H1 (cell line): Measurements from ENCODE around the gene BARX1. TPM values are rescaled to one million over a fixed set of nuclear protein-coding genes. Genes with fewer than 3 reads are reported as not detected.

ENCODE experiments used
- CTCF ChIA-PET: fragments of 300-600 bp; sonication (Branson Sonifier 250); formaldehyde crosslinking; loops from one replicate; lab custom pipeline; 2021; ENCODE audit not compliant: partially characterized antibody; lab: Charles Lee
- POLR2A ChIA-PET: fragments of 300-600 bp; sonication (Branson Sonifier 250); formaldehyde crosslinking; loops from one replicate; lab custom pipeline; 2021; ENCODE audit warnings: inconsistent platforms; ENCODE audit not compliant: partially characterized antibody; lab: Charles Lee
- DNase-seq, 2 experiments: peaks; one replicate each; pipeline versions ENCODE4 v3.0.0 to v3.0.0-alpha.2; 2010 to 2022; ENCODE audit warnings: low spot score in 2 of 2, low read depth in 1 of 2, mixed read lengths in 1 of 2
- FAIRE-seq: peaks from 2 replicates; lab custom pipeline; 2011; peaks lifted over from hg19 to GRCh38; lab: Jason Lieb, UNC
- H2AFZ ChIP-seq: 2 replicates; pipeline ENCODE4 v1.8.1; 2012; ENCODE audit warnings: low read length, inconsistent platforms
- H2AK5ac ChIP-seq: 2 replicates; pipeline ENCODE4 v1.6.1; 2013; ENCODE audit warnings: low read depth, low read length
- H2BK120ac ChIP-seq: replicated peaks from 2 replicates; pipeline ENCODE3; 2013; ENCODE audit warnings: low read depth, low read length, inconsistent platforms
- H2BK12ac ChIP-seq: 2 replicates; pipeline ENCODE4 v1.6.1; 2013; ENCODE audit warnings: low read depth, low read length
- H2BK15ac ChIP-seq: 2 replicates; pipeline ENCODE4 v1.6.1; 2013; ENCODE audit warnings: low read length
- H2BK20ac ChIP-seq: 2 replicates; pipeline ENCODE4 v1.6.1; 2013; ENCODE audit warnings: low read length
- H2BK5ac ChIP-seq: 2 replicates; pipeline ENCODE4 v1.6.1; 2013; ENCODE audit warnings: low read depth, low read length
- H3K14ac ChIP-seq: 2 replicates; pipeline ENCODE4 v1.6.1; 2013; ENCODE audit warnings: inconsistent platforms; ENCODE audit not compliant: insufficient read length
- H3K18ac ChIP-seq: 2 replicates; pipeline ENCODE4 v1.6.1; 2013; ENCODE audit warnings: low read length; ENCODE audit errors: extremely low read depth
- H3K23ac ChIP-seq: 2 replicates; pipeline ENCODE4 v1.6.1; 2013; ENCODE audit warnings: inconsistent platforms; ENCODE audit not compliant: insufficient read length
- H3K23me2 ChIP-seq: 2 replicates; pipeline ENCODE4 v1.6.1; 2013; ENCODE audit warnings: low read depth, low read length
- H3K27ac ChIP-seq: 2 replicates; pipeline ENCODE4 v1.6.1; 2011; ENCODE audit warnings: low read depth, low read length, inconsistent platforms
- H3K27me3 ChIP-seq, 4 experiments: replicated peaks in 1 of 4; 1 replicate in 1 of 4; 2 replicates in 3 of 4; pipeline versions ENCODE4 v1.6.1 to v1.8.1; 2011 to 2013; ENCODE audit warnings: low read length in 3 of 4, mild to moderate bottlenecking in 3 of 4, inconsistent platforms in 2 of 4, mixed read lengths in 2 of 4, moderate library complexity in 1 of 4; ENCODE audit not compliant: control insufficient read depth in 3 of 4, insufficient read depth in 3 of 4; ENCODE audit errors: extremely low read depth in 1 of 4
- H3K36me3 ChIP-seq, 4 experiments: 2 replicates each; pipeline versions ENCODE4 v1.6.1 to v1.8.1; 2011 to 2013; ENCODE audit warnings: mild to moderate bottlenecking in 4 of 4, low read length in 3 of 4, moderate library complexity in 2 of 4, control low read depth in 1 of 4, inconsistent platforms in 1 of 4; ENCODE audit not compliant: insufficient read depth in 4 of 4, control insufficient read depth in 2 of 4
- H3K4ac ChIP-seq: replicated peaks from 2 replicates; pipeline ENCODE3; 2013; ENCODE audit warnings: low read length, low read depth, mixed read lengths, inconsistent platforms; ENCODE audit not compliant: insufficient read length
- H3K4me1 ChIP-seq, 4 experiments: replicated peaks in 1 of 4; 1 replicate in 1 of 4; 2 replicates in 3 of 4; pipeline versions ENCODE4 v1.6.1 to v1.8.1; 2011 to 2013; ENCODE audit warnings: low read length in 3 of 4, inconsistent platforms in 2 of 4, mixed read lengths in 1 of 4; ENCODE audit not compliant: insufficient read depth in 4 of 4, control insufficient read depth in 3 of 4
- H3K4me2 ChIP-seq, 2 experiments: 2 replicates each; pipeline versions ENCODE4 v1.6.1 to v1.8.1; 2011 to 2013; ENCODE audit warnings: low read depth in 2 of 2, low read length in 2 of 2, control low read depth in 1 of 2, inconsistent platforms in 1 of 2, mild to moderate bottlenecking in 1 of 2; ENCODE audit not compliant: insufficient read depth in 1 of 2
- H3K4me3 ChIP-seq, 4 experiments: fragments of 200-600, 300-600 bp in 1 of 4; sonication (generic), shearing (Covaris generic), sonication (Bioruptor Twin) in 1 of 4; 2 replicates each; pipeline versions ENCODE4 v1.5.1 to v1.8.1; 2011 to 2016; ENCODE audit warnings: low read length in 4 of 4, low read depth in 3 of 4, control low read depth in 2 of 4, inconsistent platforms in 2 of 4, mild to moderate bottlenecking in 2 of 4, mixed read lengths in 1 of 4, moderate library complexity in 1 of 4; ENCODE audit not compliant: insufficient read depth in 2 of 4; ENCODE audit errors: extremely low read depth in 1 of 4
- H3K56ac ChIP-seq: replicated peaks from 2 replicates; pipeline ENCODE3; 2013; ENCODE audit warnings: low read depth, mild to moderate bottlenecking, mixed read lengths, low read length, inconsistent platforms; ENCODE audit not compliant: insufficient read length
- H3K79me1 ChIP-seq: 2 replicates; pipeline ENCODE4 v1.6.1; 2013; ENCODE audit warnings: low read depth, low read length, control low read depth
- H3K79me2 ChIP-seq, 2 experiments: 2 replicates each; pipeline versions ENCODE4 v1.6.1 to v1.8.1; 2012 to 2013; ENCODE audit warnings: low read length in 2 of 2, mild to moderate bottlenecking in 2 of 2, inconsistent platforms in 1 of 2; ENCODE audit not compliant: insufficient read depth in 2 of 2, control insufficient read depth in 1 of 2
- H3K9ac ChIP-seq, 4 experiments: replicated peaks in 1 of 4; 1 replicate in 1 of 4; 2 replicates in 3 of 4; pipeline versions ENCODE4 v1.6.1 to v1.8.1; 2011 to 2013; ENCODE audit warnings: low read depth in 3 of 4, low read length in 3 of 4, control low read depth in 2 of 4, mild to moderate bottlenecking in 2 of 4, moderate library complexity in 2 of 4, inconsistent platforms in 1 of 4; ENCODE audit errors: extremely low read depth in 1 of 4
- H3K9me3 ChIP-seq, 2 experiments: 2 replicates each; pipeline versions ENCODE4 v1.6.1 to v1.8.1; 2012 to 2013; ENCODE audit warnings: mild to moderate bottlenecking in 2 of 2, moderate library complexity in 2 of 2, control low read depth in 1 of 2, inconsistent platforms in 1 of 2, low read depth in 1 of 2, low read length in 1 of 2, mixed read lengths in 1 of 2; ENCODE audit not compliant: insufficient read depth in 2 of 2
- H4K20me1 ChIP-seq, 2 experiments: replicated peaks in 1 of 2; 2 replicates each; pipeline versions ENCODE3 to v1.8.1; 2011 to 2013; ENCODE audit warnings: inconsistent platforms in 2 of 2, low read length in 2 of 2, mild to moderate bottlenecking in 1 of 2; ENCODE audit not compliant: insufficient read depth in 2 of 2, control insufficient read depth in 1 of 2
- H4K5ac ChIP-seq: 2 replicates; pipeline ENCODE4 v1.6.1; 2013; ENCODE audit warnings: low read length, low read depth, mixed read lengths, inconsistent platforms; ENCODE audit not compliant: insufficient read length
- H4K8ac ChIP-seq: 2 replicates; pipeline ENCODE4 v1.8.0; 2013; ENCODE audit warnings: mild to moderate bottlenecking, moderate library complexity, low read length, inconsistent platforms; ENCODE audit not compliant: insufficient read depth; ENCODE audit errors: extremely low read depth
- H4K91ac ChIP-seq: replicated peaks from 2 replicates; pipeline ENCODE3; 2013; ENCODE audit warnings: low read length, mixed read lengths, inconsistent platforms; ENCODE audit not compliant: insufficient read length
- ATF3 ChIP-seq: IDR thresholded peaks from 2 replicates; pipeline ENCODE4 v1.6.1; 2011; ENCODE audit warnings: low read depth, mild to moderate bottlenecking, low read length; ENCODE audit not compliant: insufficient read depth
- CBX8 ChIP-seq: fragments of 300-800, 300-1000 bp; sonication (generic); IDR thresholded peaks from 2 replicates; pipeline ENCODE4 v1.7.1; 2016; ENCODE audit warnings: low read depth, low read length, borderline replicate concordance
- KDM1A ChIP-seq: fragments of 200-600, 300-600 bp; sonication (generic); IDR thresholded peaks from 2 replicates; pipeline ENCODE4 v1.7.1; 2016; ENCODE audit warnings: mild to moderate bottlenecking, low read length, borderline replicate concordance
- RNF2 ChIP-seq: fragments of 200-900, 300-1000 bp; sonication (generic); IDR thresholded peaks from 2 replicates; pipeline ENCODE4 v1.7.1; 2016; ENCODE audit warnings: borderline replicate concordance, low read depth, mild to moderate bottlenecking, antibody characterized with exemption, low read length; ENCODE audit not compliant: poor library complexity, severe bottlenecking; ENCODE audit errors: missing control alignments
- SIN3A ChIP-seq, 2 experiments: IDR thresholded peaks in 1 of 2; conservative IDR thresholded peaks in 1 of 2; 2 replicates each; pipeline ENCODE4 v1.6.1; 2011 to 2012; ENCODE audit warnings: low read length in 2 of 2, improper control_type of control experiment in 1 of 2, low read depth in 1 of 2, mild to moderate bottlenecking in 1 of 2
- SIRT6 ChIP-seq: IDR thresholded peaks from one replicate; pipeline ENCODE4 v1.7.1; 2012; ENCODE audit warnings: low read length, inconsistent platforms
- SP2 ChIP-seq: IDR thresholded peaks from 2 replicates; pipeline ENCODE4 v1.6.1; 2012; ENCODE audit warnings: mild to moderate bottlenecking, low read length, inconsistent platforms
- SUZ12 ChIP-seq: fragments of 200-600 bp; sonication (generic); IDR thresholded peaks from 2 replicates; pipeline ENCODE4 v1.6.1; 2012; ENCODE audit warnings: mild to moderate bottlenecking, inconsistent platforms, low read length, moderate library complexity, mixed read lengths
- TCF12 ChIP-seq: IDR thresholded peaks from 2 replicates; pipeline ENCODE4 v1.6.1; 2011; ENCODE audit warnings: low read depth, mild to moderate bottlenecking, low read length
- TEAD4 ChIP-seq: IDR thresholded peaks from 2 replicates; pipeline ENCODE4 v1.6.1; 2012; ENCODE audit warnings: low read depth, low read length, inconsistent platforms, mixed read lengths
- WGBS, 2 experiments: shearing (Covaris generic) in 1 of 2; methylation state at CpG; one replicate each; pipeline versions ENCODE4 v1.1.6 to v1.1.7; 2013 to 2015; ENCODE audit warnings: low lambda C conversion rate in 2 of 2, mixed read lengths in 2 of 2, inconsistent platforms in 1 of 2, low coverage in 1 of 2, missing lambda C conversion rate in 1 of 2; ENCODE audit not compliant: insufficient replicate concordance in 2 of 2, insufficient coverage in 1 of 2, insufficient read length in 1 of 2; ENCODE audit errors: extremely low coverage in 1 of 2, missing lambda C conversion rate in 1 of 2; 5-methylcytosine and 5-hydroxymethylcytosine counted together
- polyA plus RNA-seq, 7 experiments: library from polyadenylated mRNA; depleted of rRNA in 3 of 7; stranded (reverse) in 5 of 7; unstranded in 2 of 7; fragments of >200 nt in 5 of 7; fragments of 200-250 nt in 2 of 7; gene quantifications; 1 replicate in 5 of 7; 2 replicates in 1 of 7; 4 replicates in 1 of 7; pipeline versions ENCODE4 v1.2.1 to v1.2.3, GENCODE V29; 2011 to 2013; ENCODE audit warnings: missing spikeins in 2 of 7, mixed read lengths in 2 of 7
- total RNA-seq: library from RNA; stranded (reverse); fragmentation: NEBNext Ultra II Directional; extraction: Animal tissue kit (Norgen Biotek cat#: 25700); gene quantifications from 2 replicates; pipeline ENCODE4 v1.2.1, GENCODE V29; 2021
- TF ChIP-seq, protein P1 (sequence below), 3 experiments: IDR thresholded peaks; 1 replicate in 2 of 3; 2 replicates in 1 of 3; pipeline versions ENCODE4 v1.5.1 to v1.6.1; 2011; ENCODE audit warnings: low read length in 3 of 3, mild to moderate bottlenecking in 3 of 3, inconsistent platforms in 2 of 3, low read depth in 1 of 3, moderate library complexity in 1 of 3; ENCODE audit not compliant: insufficient read depth in 1 of 3; ENCODE audit errors: control extremely low read depth in 1 of 3

The BARX1 gene
- total and polyA plus RNA-seq, 2 of the 8 experiments (the other 6 are each of a cell fraction or from before 2014, with no cell fraction given): 0.79 to 2.6 TPM

GRCh38 chr9:93978551-93978950 is 23.4 kb upstream of the BARX1 start:
- no peak overlapping the region for H2BK120ac ChIP-seq
- no peak overlapping the region for H3K23ac ChIP-seq
- H3K4me3 ChIP-seq: no peak overlapping the region
- no peaks in the 10 kb centered on the region for H3K27me3 ChIP-seq
- H3K18ac ChIP-seq: no peak overlapping the region
- DNase-seq (no peak), FAIRE-seq (no peak)
- H2AK5ac ChIP-seq: no peak overlapping the region
- 88% methylated on average over 2 of the region's 2 CpGs; no CpG with 5 or more reads in 1 of the 2 experiments for WGBS, 2 experiments
- H3K9ac ChIP-seq: no peak overlapping the region
- H2BK5ac ChIP-seq: no peak overlapping the region
- H3K9me3 ChIP-seq: no peaks in the 10 kb centered on the region
- H3K4me1 ChIP-seq: no peaks in the 10 kb centered on the region
- no peak overlapping the region for H4K8ac ChIP-seq
- H4K91ac ChIP-seq: no peak overlapping the region
- H2BK12ac ChIP-seq: no peak overlapping the region
- H4K5ac ChIP-seq: no peak overlapping the region
- ChIA-PET CTCF (interaction anchor here (1.3 to 7.3 kb wide), 5 partner anchors 13 to 298 kb away, joined by 3 to 53 read pairs (median 9); no protein-coding TSS in a partner anchor), POLR2A (no interaction called here)
- H2BK20ac ChIP-seq: no peak overlapping the region
- H3K36me3 ChIP-seq: no peaks in the 10 kb centered on the region
- H2BK15ac ChIP-seq: no peak overlapping the region
- H3K4me2 ChIP-seq: no peak overlapping the region
- H3K23me2 ChIP-seq: no peaks in the 10 kb centered on the region
- no peak overlapping the region for H3K27ac ChIP-seq
- no peak overlapping the region for H3K56ac ChIP-seq
- no peaks in the 10 kb centered on the region for H3K79me1 ChIP-seq
- no peak overlapping the region for H2AFZ ChIP-seq
- H3K79me2 ChIP-seq: no peaks in the 10 kb centered on the region
- no peak overlapping the region for H3K4ac ChIP-seq
- no peaks in the 10 kb centered on the region for H4K20me1 ChIP-seq
- H3K14ac ChIP-seq: no peak overlapping the region
- TF ChIP-seq SIN3A (conservative IDR thresholded peaks at IDR 0.05 in 1 of 2, IDR thresholded peaks at IDR 0.05 in 1 of 2; ENCODE audit: low read depth in 1 of 2, low read length in 2 of 2) (no peak), TEAD4 (no peak), SP2 (no peak), ATF3 (no peak), TCF12 (no peak), CBX8 (no peak), SIRT6 (no peak), KDM1A (no peak), RNF2 (no peak), SUZ12 (no peak)
- TF ChIP-seq, protein P1, sequence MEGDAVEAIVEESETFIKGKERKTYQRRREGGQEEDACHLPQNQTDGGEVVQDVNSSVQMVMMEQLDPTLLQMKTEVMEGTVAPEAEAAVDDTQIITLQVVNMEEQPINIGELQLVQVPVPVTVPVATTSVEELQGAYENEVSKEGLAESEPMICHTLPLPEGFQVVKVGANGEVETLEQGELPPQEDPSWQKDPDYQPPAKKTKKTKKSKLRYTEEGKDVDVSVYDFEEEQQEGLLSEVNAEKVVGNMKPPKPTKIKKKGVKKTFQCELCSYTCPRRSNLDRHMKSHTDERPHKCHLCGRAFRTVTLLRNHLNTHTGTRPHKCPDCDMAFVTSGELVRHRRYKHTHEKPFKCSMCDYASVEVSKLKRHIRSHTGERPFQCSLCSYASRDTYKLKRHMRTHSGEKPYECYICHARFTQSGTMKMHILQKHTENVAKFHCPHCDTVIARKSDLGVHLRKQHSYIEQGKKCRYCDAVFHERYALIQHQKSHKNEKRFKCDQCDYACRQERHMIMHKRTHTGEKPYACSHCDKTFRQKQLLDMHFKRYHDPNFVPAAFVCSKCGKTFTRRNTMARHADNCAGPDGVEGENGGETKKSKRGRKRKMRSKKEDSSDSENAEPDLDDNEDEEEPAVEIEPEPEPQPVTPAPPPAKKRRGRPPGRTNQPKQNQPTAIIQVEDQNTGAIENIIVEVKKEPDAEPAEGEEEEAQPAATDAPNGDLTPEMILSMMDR (IDR thresholded peaks at IDR 0.05; ENCODE audit: control extremely low read depth in 1 of 3, insufficient read depth in 1 of 3, low read depth in 1 of 3, low read length in 3 of 3): no peak
